ENCODE results near the gene CIAO2B. TPM values are rescaled to one million over a fixed set of nuclear protein-coding genes. Genes with fewer than 3 reads are reported as not detected.

Gene CIAO2B
- total RNA-seq, 1 donor from 2014 or later, result 55.5 TPM

GRCh38 chr16:66928702-66929388, 5.4 kb downstream of the CIAO2B start:
- Histone ChIP-seq H3K27ac (no peak overlapping the region), H3F3A (ENCODE audit: low read depth) (peaks cover 12% of the 10 kb centered on the region), H3K79me2 (ENCODE audit: low read depth) (peaks cover 9% of the 10 kb centered on the region), H3K9me3 (ENCODE audit: low read depth) (no peaks in the 10 kb centered on the region), H3K9ac (no peak overlapping the region), H4K20me1 (ENCODE audit: low read depth) (peaks cover 16% of the 10 kb centered on the region), H3K4me3 (no peak overlapping the region), H3K27me3 (peaks cover 41% of the 10 kb centered on the region), H2AFZ (replicated peaks) (no peak overlapping the region), H3K4me2 (no peak overlapping the region), H3K4me1 (peaks cover 4% of the 10 kb centered on the region), H3K36me3 (no peaks in the 10 kb centered on the region)
- Mint-ChIP-seq H3K36me3 (no peaks in the 10 kb centered on the region), H3K27me3 (ENCODE audit: insufficient read depth, low read depth) (peaks cover 31% of the 10 kb centered on the region), H3K4me3 (no peak overlapping the region), H3K27ac (no peak overlapping the region), H3K4me1 (peaks cover 39% of the 10 kb centered on the region), H3K9me3 (no peaks in the 10 kb centered on the region)
- TF ChIP-seq CTCF (IDR thresholded peaks at IDR 0.05) (peak; percentile 45), EZH2 (IDR thresholded peaks at IDR 0.05) (no peak)
- DNase-seq (ENCODE audit: low spot score), result peak; percentile 58

DNA sequence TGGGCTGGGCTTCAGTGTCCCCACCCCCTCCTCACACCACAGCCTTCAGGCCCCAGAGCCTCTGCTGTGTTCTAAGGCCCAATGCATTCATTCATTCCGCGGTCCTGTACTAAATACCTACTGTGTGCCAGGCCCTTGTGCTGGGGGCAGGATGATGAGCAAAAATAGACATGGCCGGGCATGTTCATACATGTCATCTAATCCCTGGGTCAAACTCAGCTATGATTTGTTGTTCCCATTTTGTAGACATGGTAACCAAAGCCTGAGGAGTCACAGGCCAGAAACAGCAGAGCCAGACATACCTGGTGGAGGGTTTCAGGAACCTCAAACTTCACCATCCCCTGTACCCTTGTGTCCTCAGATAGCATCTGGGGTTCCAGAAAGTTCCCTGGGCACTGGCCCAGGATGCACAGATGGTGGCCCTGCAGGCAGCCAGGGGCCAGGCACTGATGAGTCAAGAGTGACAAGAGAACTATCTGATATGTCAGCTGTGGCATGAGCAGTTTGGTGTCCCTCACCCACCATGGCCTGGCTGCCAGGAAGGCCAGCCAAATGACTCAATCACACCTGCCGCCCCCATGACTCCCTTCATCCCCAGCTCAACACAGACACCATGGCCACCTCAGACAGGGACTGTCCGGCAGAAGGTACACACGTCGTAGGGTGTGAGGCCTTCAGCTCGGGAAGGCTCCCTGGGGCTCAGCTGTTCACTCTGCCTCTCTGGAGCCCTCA, 6.1 kb downstream of the CIAO2B start:
- Histone ChIP-seq H2AFZ (replicated peaks) (no peak overlapping the region), H3K79me2 (ENCODE audit: low read depth) (peaks cover under 1% of the 10 kb centered on the region), H3K27ac (no peak overlapping the region), H3K36me3 (no peaks in the 10 kb centered on the region), H3K9me3 (ENCODE audit: low read depth) (no peaks in the 10 kb centered on the region), H3K27me3 (peaks cover 49% of the 10 kb centered on the region), H3K4me3 (no peak overlapping the region), H3K9ac (no peak overlapping the region), H3K4me2 (no peak overlapping the region), H3F3A (ENCODE audit: low read depth) (peaks cover 12% of the 10 kb centered on the region), H3K4me1 (no peaks in the 10 kb centered on the region), H4K20me1 (ENCODE audit: low read depth) (peaks cover 10% of the 10 kb centered on the region)
- Mint-ChIP-seq H3K27me3 (ENCODE audit: insufficient read depth, low read depth) (peaks cover 39% of the 10 kb centered on the region), H3K9me3 (no peaks in the 10 kb centered on the region), H3K4me3 (no peak overlapping the region), H3K4me1 (peaks cover 32% of the 10 kb centered on the region), H3K36me3 (no peaks in the 10 kb centered on the region), H3K27ac (peak overlapping the region; percentile 69)
- DNase-seq (ENCODE audit: low spot score), result no peak
- TF ChIP-seq EZH2 (IDR thresholded peaks at IDR 0.05) (no peak), EZH2phosphoT487 (IDR thresholded peaks at IDR 0.05) (no peak), CTCF (IDR thresholded peaks at IDR 0.05) (no peak)

- H3K27ac ChIP-seq, result no peak overlapping the region
- peaks cover 26% of the 10 kb centered on the region for H3K4me1 Mint-ChIP-seq
Observed at GRCh38 chr16:66926961-66927436, 7.2 kb downstream of the CIAO2B start.

More at GRCh38 chr16:66926961-66927436, 7.2 kb downstream of the CIAO2B start:
- peaks cover 38% of the 10 kb centered on the region for H3K27me3 Mint-ChIP-seq (ENCODE audit: insufficient read depth, low read depth)
- H3K27ac Mint-ChIP-seq, result no peak overlapping the region
- no peaks in the 10 kb centered on the region for H3K9me3 Mint-ChIP-seq
- Histone ChIP-seq H3K27me3 (peaks cover 53% of the 10 kb centered on the region), H3F3A (ENCODE audit: low read depth) (peaks cover 12% of the 10 kb centered on the region), H3K4me2 (no peak overlapping the region), H3K9ac (no peak overlapping the region), H4K20me1 (ENCODE audit: low read depth) (peaks cover 10% of the 10 kb centered on the region), H3K79me2 (ENCODE audit: low read depth) (no peaks in the 10 kb centered on the region), H3K36me3 (no peaks in the 10 kb centered on the region), H3K9me3 (ENCODE audit: low read depth) (no peaks in the 10 kb centered on the region), H2AFZ (replicated peaks) (no peak overlapping the region), H3K4me1 (no peaks in the 10 kb centered on the region), H3K4me3 (no peak overlapping the region)
- DNase-seq (ENCODE audit: low spot score), result no peak
- TF ChIP-seq EZH2phosphoT487 (IDR thresholded peaks at IDR 0.05), result no peak
- TF ChIP-seq EZH2 (IDR thresholded peaks at IDR 0.05), result no peak
- H3K4me3 Mint-ChIP-seq, result no peak overlapping the region
- H3K36me3 Mint-ChIP-seq, result no peaks in the 10 kb centered on the region
